Fibroblast of the aortic adventitia (primary cell): ENCODE results near the gene WDR75. TPM values are rescaled to one million over a fixed set of nuclear protein-coding genes. Genes with fewer than 3 reads are reported as not detected.

ENCODE experiments used
- DNase-seq: peaks from one replicate; pipeline ENCODE4 v3.0.0-alpha.2; 2010; ENCODE audit warnings: low read depth
- H3K4me3 ChIP-seq: 2 replicates; pipeline ENCODE4 v1.5.1; 2011; ENCODE audit warnings: low read depth, mild to moderate bottlenecking, control low read depth, low read length, moderate library complexity
- total RNA-seq: library from RNA; depleted of rRNA; stranded (reverse); fragments of >200 nt; gene quantifications from 2 replicates; pipeline ENCODE4 v1.2.3, GENCODE V29; 2012; ENCODE audit warnings: low replicate concordance
- TF ChIP-seq, protein P1 (sequence below): IDR thresholded peaks from 2 replicates; pipeline ENCODE4 v1.5.1; 2011; ENCODE audit warnings: mild to moderate bottlenecking, low read length, control low read depth, inconsistent platforms; ENCODE audit not compliant: insufficient read depth

The WDR75 gene
- total RNA-seq, 1 donor = 55.7 TPM

DNA sequence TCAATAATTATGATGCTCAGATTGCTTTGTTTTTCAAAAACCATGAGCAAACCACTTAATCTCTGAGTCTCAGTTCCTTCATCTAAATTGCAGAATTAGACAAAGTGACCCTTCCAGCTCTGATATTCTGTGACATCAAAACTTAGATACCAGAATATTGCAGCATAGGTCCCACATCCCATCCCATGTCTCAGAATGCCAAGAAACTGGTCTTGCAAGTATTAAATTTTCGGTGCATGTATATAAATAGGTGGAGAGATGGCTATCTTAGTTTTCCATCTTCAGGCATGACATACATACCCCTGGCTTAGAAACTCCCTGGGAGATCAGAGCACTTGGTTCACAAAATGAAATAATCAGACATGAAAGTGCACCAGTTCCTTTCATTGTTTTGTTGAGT, 39.8 kb downstream of the WDR75 start:
- no peak for DNase-seq
- TF ChIP-seq, protein P1, sequence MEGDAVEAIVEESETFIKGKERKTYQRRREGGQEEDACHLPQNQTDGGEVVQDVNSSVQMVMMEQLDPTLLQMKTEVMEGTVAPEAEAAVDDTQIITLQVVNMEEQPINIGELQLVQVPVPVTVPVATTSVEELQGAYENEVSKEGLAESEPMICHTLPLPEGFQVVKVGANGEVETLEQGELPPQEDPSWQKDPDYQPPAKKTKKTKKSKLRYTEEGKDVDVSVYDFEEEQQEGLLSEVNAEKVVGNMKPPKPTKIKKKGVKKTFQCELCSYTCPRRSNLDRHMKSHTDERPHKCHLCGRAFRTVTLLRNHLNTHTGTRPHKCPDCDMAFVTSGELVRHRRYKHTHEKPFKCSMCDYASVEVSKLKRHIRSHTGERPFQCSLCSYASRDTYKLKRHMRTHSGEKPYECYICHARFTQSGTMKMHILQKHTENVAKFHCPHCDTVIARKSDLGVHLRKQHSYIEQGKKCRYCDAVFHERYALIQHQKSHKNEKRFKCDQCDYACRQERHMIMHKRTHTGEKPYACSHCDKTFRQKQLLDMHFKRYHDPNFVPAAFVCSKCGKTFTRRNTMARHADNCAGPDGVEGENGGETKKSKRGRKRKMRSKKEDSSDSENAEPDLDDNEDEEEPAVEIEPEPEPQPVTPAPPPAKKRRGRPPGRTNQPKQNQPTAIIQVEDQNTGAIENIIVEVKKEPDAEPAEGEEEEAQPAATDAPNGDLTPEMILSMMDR = no peak
- no peak overlapping the region for H3K4me3 ChIP-seq

DNA sequence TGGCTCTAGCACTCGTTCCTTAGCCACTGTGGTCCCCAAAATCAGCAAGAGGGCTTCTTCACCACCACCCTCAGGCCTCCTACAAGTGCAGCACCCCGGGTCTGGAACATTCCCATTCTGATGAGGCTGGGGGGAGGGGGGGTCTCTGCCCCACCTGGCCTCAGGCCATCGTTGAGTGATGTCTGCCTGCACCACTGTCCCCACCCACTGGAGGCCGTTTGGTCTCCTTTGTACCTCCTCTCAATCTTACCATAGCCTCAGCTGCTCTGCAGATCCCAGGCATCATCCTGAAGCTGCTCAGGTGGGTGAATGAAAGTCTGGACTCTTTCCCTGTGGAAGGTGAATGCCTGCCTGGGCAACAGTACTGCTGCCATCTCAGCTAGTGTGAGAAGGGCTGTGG, 42.3 kb downstream of the WDR75 start:
- no peak overlapping the region for H3K4me3 ChIP-seq
- TF ChIP-seq, protein P1 = no peak
- DNase-seq = no peak

DNA sequence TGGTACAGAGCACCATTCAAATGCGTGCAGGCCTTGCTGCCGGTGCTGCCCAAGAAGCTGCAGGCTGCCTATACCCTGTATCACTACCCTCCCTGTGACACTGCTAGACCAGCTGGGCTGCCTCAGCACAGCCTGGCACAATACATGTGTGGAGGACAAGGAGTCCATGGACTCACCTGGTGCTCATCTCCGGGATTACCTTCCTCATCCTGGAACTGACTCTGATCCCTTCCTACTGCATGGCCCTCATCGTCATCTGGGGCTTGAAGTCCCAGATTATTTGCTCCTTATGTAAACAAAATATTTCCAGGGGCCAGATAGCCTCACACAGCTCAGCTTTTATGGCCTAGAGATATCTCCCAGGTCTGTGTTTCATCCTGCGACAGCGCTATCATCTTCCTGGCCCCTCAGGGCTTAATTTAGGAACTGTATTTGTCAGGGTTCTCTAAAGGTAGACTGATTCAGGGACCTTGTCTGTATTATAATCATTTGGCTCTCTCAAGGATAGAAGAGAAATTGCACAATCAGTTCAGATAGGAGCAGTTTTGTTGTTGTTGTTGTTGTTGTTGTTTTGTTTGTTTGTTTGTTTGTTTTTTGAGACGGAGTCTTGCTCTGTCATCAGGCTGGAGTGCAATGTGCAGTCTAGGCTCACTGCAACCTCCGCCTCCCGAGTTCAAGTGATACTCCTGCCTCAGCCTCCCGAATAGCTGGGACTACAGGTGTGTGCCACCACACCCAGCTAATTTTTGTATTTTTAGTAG, 42.9 kb downstream of the WDR75 start:
- H3K4me3 ChIP-seq = no peak overlapping the region
- TF ChIP-seq, protein P1 = no peak
- DNase-seq = no peak

DNA sequence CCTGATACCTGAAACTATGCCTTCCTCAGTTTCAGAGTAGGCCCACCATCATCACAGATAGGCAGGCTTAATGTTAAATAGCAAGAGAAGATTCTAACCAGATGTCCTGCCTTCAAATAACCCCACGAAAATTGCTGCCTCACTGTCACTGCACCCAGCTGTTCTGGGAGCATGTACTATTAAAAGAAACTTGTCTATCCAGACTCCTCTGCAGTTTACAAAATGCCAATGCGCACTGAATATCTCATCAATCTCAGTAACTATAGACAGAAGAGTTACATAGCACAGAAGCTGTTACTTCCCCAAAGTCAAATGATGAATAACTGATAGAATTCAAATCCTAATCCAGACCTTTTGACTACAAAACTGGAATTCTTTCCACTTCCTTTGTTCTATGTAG, 43.9 kb downstream of the WDR75 start:
- DNase-seq = no peak
- TF ChIP-seq, protein P1 = no peak
- H3K4me3 ChIP-seq = no peak overlapping the region

DNA sequence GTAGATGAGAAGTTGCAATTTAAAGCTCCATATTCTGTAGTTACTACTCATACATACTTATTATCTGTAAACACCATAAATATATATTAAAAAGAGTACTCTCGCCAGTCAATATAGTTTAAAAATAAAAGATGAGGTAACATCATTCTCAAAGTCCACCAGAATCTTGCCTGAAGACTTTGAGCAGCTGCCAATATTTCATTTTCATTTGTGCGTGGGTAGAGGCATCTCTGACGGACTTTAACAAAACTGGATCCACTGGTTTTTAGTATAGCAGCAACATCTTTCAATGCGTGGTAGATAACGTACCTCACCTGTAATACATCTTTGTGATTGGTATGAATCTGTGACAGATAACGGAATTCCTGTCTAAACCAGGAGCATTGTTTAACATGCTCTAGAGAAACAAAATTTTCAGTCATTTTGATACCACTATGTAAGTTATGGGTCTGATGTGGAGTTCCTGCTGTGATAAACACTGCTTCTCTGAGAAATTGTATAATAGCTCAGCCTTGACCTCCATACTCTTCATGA, 45.0 kb downstream of the WDR75 start:
- H3K4me3 ChIP-seq = no peak overlapping the region
- DNase-seq = no peak
- TF ChIP-seq, protein P1 = no peak

DNA sequence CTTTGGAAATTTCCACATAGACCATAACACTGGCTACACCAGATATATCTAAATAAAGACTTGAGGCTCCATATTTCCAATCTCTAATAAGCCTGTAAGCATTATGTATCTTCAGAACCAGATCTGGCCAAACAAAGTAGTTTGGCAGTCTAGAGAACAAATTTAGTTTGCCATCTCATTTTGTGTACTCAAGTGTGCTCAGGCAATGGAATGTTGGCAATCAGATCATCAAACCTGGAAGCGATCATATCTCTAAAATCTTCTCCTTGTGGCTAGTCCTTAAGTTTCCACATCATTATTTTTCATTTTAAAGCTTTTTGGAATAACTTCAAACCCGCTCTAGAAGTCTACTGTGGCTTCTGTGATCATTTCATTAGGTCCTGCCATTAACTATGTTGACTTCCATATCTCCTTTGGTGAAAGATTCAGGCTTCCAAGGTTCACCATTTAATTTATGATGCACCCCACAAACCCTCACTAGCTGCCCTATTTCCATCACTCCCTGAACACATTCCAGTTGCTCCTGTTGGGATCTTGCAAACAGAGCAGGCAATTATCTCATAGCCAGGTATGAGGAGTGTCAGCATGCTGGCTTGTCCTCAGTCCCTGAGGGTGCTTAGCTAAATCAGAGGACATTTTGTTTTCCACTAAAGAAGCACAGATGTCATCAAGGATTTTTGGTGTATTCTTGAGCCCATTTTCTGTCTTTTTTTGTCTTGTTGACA, 46.2 kb downstream of the WDR75 start:
- no peak overlapping the region for H3K4me3 ChIP-seq
- TF ChIP-seq, protein P1 = no peak
- no peak for DNase-seq
